GM10266 (cell line): ENCODE data around the gene INPPL1.

Experiments
- DNase-seq: peaks from one replicate; pipeline ENCODE4 v3.0.0; 2012; ENCODE audit errors: extremely low spot score
- CTCF ChIP-seq: IDR thresholded peaks from 2 replicates; pipeline ENCODE4 v1.5.1; 2012; ENCODE audit warnings: mild to moderate bottlenecking, low read depth; ENCODE audit not compliant: control insufficient read depth, insufficient read depth; ENCODE audit errors: missing control alignments

The INPPL1 gene

GRCh38 chr11:72250661-72251464 lies 26.3 kb downstream of the INPPL1 start:
- no peak for DNase-seq

GRCh38 chr11:72251614-72252013 lies 27.0 kb downstream of the INPPL1 start:
- no peak for DNase-seq
- no peak for TF ChIP-seq CTCF

More at GRCh38 chr11:72250661-72251464, 26.3 kb downstream of the INPPL1 start:
- no peak for TF ChIP-seq CTCF

GRCh38 chr11:72253392-72253791 lies 28.8 kb downstream of the INPPL1 start:
- no peak for DNase-seq
- TF ChIP-seq CTCF: no peak

- DNase-seq: no peak
- no peak for TF ChIP-seq CTCF
Observed at GRCh38 chr11:72254299-72254993, 29.9 kb downstream of the INPPL1 start.

GRCh38 chr11:72257570-72257969 lies 33.0 kb downstream of the INPPL1 start:
- no peak for TF ChIP-seq CTCF
- no peak for DNase-seq

GRCh38 chr11:72259490-72259889 lies 34.9 kb downstream of the INPPL1 start:
- no peak for DNase-seq
- TF ChIP-seq CTCF: no peak

- no peak for TF ChIP-seq CTCF
- DNase-seq: no peak
Observed at GRCh38 chr11:72260574-72260973, 36.0 kb downstream of the INPPL1 start.
